Omental fat pad (tissue), 4 donors: ENCODE measurements around the gene TLX3. TPM values are rescaled to one million over a fixed set of nuclear protein-coding genes. Genes with fewer than 3 reads are reported as not detected.
A peak's percentile ranks its signal among the peaks of the same experiment; 100 is the strongest.
"Not testable (repeated sequence)": the region's sequence is repeated elsewhere in the genome, so short reads cannot be mapped to it uniquely, and the experiment has no call there.

Experiments used
- ATAC-seq: fragments of 150-250 bp; one replicate; pipeline ENCODE4 v1.9.1; 2016; ENCODE audit warnings: mild to moderate bottlenecking, moderate library complexity; ENCODE audit not compliant: low FRiP score
- DNase-seq: peaks from one replicate; pipeline ENCODE4 v3.0.0-alpha.2; 2019; ENCODE audit warnings: low spot score
- small RNA-seq: library from RNA; depleted of rRNA; stranded (forward); fragments of <200 nt; gene quantifications from one replicate; pipeline ENCODE3, GENCODE V24; 2016
- total RNA-seq, 4 donors: library from RNA; depleted of rRNA; stranded (reverse); fragments of >200 nt; gene quantifications; one replicate each; pipeline ENCODE4 v1.1.0, GENCODE V29; 2016
- TF ChIP-seq, protein P1 (sequence below), 3 donors: fragments of 450-650 bp; IDR thresholded peaks; one replicate each; pipeline ENCODE4 v1.5.1; 2016 to 2017; ENCODE audit warnings: antibody characterized with exemption in 3 of 3, mild to moderate bottlenecking in 3 of 3, moderate library complexity in 2 of 3

The TLX3 gene
- total RNA-seq, 4 donors from 2014 or later: not detected

DNA sequence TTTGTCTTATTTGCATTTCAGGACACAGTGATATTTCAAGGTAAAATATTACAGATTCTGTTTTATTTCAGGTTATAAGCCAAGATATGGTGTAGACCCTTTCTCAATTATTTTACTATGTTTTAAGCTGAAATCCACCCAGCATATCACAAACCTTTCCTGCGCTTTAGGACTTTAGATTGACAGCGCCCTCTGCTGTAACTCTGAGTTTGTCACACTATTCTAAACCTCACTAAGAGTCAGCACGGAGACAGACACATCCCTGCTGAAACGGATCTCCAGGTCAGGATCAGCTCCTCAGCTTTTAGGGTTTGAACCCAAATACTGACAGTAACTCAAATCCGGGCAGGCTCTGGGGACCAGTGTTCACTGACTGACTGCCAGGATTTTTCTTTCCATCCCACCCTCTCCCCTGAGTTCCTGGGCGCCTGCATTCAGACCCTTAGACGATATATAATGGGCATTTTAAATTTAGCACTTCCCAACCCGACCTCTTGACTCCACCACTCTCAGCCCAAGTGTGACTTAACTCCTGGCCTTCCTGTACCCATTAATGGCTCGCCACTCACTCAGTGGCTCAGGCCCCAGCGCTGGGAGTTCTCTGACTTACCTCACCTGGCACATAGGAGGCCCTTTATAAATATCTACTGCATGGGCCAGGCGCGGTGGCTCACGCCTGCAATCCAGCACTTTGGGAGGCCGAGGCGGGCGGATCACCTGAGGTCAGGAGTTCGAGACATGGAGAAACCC, 33.5 kb downstream of the TLX3 start:
- DNase-seq (no peak), ATAC-seq (no peak)
- TF ChIP-seq, protein P1, sequence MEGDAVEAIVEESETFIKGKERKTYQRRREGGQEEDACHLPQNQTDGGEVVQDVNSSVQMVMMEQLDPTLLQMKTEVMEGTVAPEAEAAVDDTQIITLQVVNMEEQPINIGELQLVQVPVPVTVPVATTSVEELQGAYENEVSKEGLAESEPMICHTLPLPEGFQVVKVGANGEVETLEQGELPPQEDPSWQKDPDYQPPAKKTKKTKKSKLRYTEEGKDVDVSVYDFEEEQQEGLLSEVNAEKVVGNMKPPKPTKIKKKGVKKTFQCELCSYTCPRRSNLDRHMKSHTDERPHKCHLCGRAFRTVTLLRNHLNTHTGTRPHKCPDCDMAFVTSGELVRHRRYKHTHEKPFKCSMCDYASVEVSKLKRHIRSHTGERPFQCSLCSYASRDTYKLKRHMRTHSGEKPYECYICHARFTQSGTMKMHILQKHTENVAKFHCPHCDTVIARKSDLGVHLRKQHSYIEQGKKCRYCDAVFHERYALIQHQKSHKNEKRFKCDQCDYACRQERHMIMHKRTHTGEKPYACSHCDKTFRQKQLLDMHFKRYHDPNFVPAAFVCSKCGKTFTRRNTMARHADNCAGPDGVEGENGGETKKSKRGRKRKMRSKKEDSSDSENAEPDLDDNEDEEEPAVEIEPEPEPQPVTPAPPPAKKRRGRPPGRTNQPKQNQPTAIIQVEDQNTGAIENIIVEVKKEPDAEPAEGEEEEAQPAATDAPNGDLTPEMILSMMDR (IDR thresholded peaks at IDR 0.05): peak in 1 of 3 donors; percentile 31

DNA sequence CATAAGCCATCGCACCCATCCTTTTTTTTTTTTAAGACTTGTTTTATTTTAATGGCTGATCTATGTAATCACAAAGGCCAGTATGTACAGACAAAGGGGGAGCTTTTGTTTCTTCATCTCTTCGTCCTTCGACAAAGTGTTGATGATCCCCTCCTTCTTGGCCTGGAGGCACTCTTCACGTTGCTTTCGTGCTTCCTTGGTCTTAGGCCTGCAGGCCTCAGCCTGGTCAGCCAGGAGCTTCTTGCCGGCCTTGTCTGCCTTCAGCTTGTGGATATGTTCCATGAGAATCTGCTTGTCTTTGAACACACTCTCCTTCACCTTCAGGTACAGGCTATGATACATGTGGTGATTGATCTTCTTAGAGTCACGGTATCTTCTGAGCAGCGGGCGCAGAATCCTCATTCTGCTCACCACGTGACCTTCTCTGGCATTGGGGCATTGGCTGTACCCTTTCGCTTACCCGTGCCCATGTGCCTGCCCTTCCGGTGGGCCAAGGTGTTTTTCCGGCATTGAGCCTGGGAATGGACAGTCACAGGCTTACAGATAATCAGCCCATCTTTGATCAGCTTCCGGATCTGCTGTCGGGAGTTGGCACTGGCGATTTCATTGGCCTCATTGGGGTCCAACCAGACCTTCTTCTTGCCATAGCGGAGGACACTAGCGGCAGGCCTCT, 36.0 kb downstream of the TLX3 start:
- TF ChIP-seq, protein P1 (IDR thresholded peaks at IDR 0.05): no peak
- ATAC-seq (no peak), DNase-seq (no peak)

DNA sequence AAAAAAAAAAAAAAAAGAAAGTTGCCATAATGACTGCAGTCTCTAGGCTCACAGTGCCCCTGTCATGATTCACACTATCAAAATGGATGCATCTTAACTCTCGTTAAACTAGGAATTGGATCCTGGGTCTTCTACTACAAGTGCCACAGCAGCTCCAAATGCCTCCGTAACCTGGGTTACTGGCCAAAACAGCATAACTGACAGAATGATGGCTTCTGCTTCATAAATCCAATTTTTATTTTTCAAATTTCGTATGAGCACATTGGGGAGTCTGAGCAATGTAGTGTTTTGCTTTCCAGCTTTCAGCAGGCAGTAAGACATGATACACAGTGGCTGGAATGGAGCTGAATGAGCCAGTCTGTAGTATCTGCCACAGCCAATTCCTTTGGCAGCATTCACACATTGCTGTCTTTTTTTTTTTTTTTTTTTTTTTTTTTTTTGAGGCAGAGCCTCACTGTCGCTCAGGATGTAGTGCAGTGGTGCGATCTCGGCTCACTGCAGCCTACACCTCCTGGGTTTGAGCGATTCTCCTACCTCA, 42.6 kb downstream of the TLX3 start:
- TF ChIP-seq, protein P1 (IDR thresholded peaks at IDR 0.05): no peak
- DNase-seq: no peak
- ATAC-seq: no peak

DNA sequence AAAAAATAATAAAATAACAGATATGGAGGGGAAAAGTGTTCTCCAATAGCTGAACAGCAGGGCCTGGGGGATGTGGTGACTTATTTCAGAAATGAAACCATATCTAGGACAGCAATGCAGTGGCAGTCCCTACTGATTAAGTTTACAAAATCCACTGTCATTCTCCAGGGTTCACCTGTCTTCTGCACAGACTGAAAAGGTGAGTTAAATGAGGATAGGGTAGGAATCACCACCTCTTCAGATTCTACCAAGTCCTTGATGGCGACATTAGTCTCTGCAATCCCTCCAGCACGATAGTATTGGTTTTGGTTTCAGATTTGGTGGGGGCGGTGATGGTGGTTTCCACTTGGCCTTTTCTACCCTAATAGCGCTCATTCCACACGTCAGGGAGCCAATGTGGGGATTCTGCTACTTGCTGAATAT, 46.3 kb downstream of the TLX3 start:
- DNase-seq (no peak), ATAC-seq (no peak)
- TF ChIP-seq, protein P1 (IDR thresholded peaks at IDR 0.05): no peak

DNA sequence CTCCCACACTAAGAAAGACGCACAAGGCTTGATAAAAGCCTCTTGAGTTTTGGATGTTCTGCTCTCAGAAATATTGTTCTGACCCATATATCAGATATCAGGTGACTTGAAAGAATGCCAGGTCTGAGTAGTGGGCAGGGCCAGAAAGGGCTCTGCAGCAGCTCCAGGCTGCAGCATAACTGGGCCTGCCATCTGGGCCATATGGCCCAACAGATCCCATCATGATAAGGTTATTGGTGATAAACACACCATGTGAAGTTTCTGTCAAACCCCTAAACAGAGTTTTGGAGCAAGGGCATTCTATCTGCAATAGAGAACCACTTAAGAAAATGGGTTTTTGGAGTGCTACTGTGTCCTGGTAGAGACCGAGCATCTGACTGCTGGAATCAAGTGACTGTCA, 48.8 kb downstream of the TLX3 start:
- ATAC-seq (no peak), DNase-seq (no peak)
- TF ChIP-seq, protein P1 (IDR thresholded peaks at IDR 0.05): no peak

DNA sequence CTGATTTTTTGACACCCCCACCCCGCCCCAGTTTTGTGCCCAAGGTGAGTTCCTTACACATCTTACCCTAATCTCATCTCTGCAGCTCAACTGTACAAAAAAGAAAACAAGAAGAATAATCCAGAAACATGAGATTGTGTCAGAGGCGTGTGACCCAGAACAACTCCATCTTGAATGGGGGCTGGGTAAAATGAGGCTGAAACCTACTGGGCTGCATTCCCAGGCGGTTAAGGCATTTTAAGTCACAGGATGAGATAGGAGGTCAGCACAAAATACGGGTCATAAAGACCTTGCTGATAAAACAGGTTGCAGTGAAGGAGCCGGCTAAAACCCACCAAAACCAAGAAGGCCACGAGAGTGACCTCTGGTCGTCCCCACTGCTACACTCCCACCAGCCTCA, 52.1 kb downstream of the TLX3 start:
- not testable (repeated sequence) for DNase-seq

More for the DNA sequence above, 52.1 kb downstream of the TLX3 start:
- ATAC-seq: not testable (repeated sequence)

Small RNA genes within 50 kb of the gene (small RNA-seq; reads per million reads assigned to genes)
- gene AC091980.1 (not detected), gene RN7SL339P (not detected)

Other genes with a start within 250 kb of the TLX3 start
- 100 to 1,000 TPM; 384 to 931 (median 640) TPM for gene NPM1, start 78.6 kb downstream of the TLX3 start, total RNA-seq
- 1 to 10 TPM in 3 of 4 donors, under 1 TPM in 1; 0.79 to 7.5 (median 2.1) TPM for gene FGF18, start 110.4 kb downstream of the TLX3 start, total RNA-seq